ENCODE measurements around the gene S100A16.

DNA sequence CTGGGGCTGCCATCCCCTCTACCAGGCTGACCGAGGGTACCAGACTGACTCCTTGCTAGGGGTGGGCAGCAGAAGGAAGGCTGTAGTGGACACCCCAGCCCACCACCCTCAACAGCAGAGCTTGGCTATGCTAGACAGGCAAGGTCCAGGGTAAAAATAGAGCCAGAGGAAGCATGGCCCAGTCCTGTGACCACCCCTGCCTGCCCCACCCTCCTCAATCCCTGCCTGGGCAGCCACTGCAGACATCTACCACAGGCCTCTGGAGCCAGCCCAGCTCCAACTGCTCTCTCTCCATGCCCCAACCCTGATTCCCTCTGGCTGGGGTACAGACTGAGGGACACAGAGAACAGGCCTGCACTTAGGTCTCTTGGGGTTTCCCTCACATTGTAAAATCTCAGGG is 17.0 kb upstream of the S100A16 start:
- TF ChIP-seq MAZ (CRISPR knock-in tag; conservative IDR thresholded peaks at IDR 0.05 in 1 of 2, IDR thresholded peaks at IDR 0.05 in 1 of 2) (no peak), POLR2A (conservative IDR thresholded peaks at IDR 0.05) (no peak)
- TF ChIP-seq, protein P1, sequence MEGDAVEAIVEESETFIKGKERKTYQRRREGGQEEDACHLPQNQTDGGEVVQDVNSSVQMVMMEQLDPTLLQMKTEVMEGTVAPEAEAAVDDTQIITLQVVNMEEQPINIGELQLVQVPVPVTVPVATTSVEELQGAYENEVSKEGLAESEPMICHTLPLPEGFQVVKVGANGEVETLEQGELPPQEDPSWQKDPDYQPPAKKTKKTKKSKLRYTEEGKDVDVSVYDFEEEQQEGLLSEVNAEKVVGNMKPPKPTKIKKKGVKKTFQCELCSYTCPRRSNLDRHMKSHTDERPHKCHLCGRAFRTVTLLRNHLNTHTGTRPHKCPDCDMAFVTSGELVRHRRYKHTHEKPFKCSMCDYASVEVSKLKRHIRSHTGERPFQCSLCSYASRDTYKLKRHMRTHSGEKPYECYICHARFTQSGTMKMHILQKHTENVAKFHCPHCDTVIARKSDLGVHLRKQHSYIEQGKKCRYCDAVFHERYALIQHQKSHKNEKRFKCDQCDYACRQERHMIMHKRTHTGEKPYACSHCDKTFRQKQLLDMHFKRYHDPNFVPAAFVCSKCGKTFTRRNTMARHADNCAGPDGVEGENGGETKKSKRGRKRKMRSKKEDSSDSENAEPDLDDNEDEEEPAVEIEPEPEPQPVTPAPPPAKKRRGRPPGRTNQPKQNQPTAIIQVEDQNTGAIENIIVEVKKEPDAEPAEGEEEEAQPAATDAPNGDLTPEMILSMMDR (IDR thresholded peaks at IDR 0.05 in 2 of 3, conservative IDR thresholded peaks at IDR 0.05 in 1 of 3; ENCODE audit: insufficient read depth in 2 of 3, low read depth in 1 of 3, low read length in 3 of 3), result no peak

All from K562 (cell line).